Large intestine (tissue), 3 donors: ENCODE results near the gene RGS19. TPM values are rescaled to one million over a fixed set of nuclear protein-coding genes. Genes with fewer than 3 reads are reported as not detected.

Source experiments
- DNase-seq, 2 donors: peaks; one replicate each; pipeline versions ENCODE4 v3.0.0 to v3.0.0-alpha.2; 2013
- H3K27ac ChIP-seq: one replicate; pipeline ENCODE4 v1.5.1; 2013; ENCODE audit warnings: low read length
- H3K27me3 ChIP-seq: 2 replicates; pipeline ENCODE4 v1.6.1; 2013; ENCODE audit warnings: low read length; ENCODE audit not compliant: control insufficient read depth, insufficient read depth
- H3K36me3 ChIP-seq: 2 replicates; pipeline ENCODE4 v1.6.1; 2013; ENCODE audit warnings: low read length; ENCODE audit not compliant: control insufficient read depth, insufficient read depth
- H3K4me1 ChIP-seq: one replicate; pipeline ENCODE4 v1.6.1; 2013; ENCODE audit warnings: low read length; ENCODE audit not compliant: control insufficient read depth, insufficient read depth
- H3K4me3 ChIP-seq: one replicate; pipeline ENCODE4 v1.5.1; 2013; ENCODE audit warnings: low read length
- H3K9me3 ChIP-seq: one replicate; pipeline ENCODE4 v1.6.1; 2013; ENCODE audit warnings: mild to moderate bottlenecking, low read depth, low read length, moderate library complexity; ENCODE audit not compliant: control insufficient read depth
- WGBS: methylation state at CpG from one replicate; pipeline ENCODE4 v1.1.5; 2013; ENCODE audit warnings: low lambda C conversion rate; ENCODE audit not compliant: insufficient coverage; 5-methylcytosine and 5-hydroxymethylcytosine counted together
- polyA plus RNA-seq: library from polyadenylated mRNA; unstranded; fragments of 120-200 nt; gene quantifications from one replicate; pipeline ENCODE4 v1.2.1, GENCODE V29; 2013

Gene RGS19
- polyA plus RNA-seq, 1 donor = 5.9 TPM

- no CpG with 5 or more reads among the region's 14 CpGs for WGBS
Observed at GRCh38 chr20:64044484-64045247, 34.7 kb downstream of the RGS19 start.

DNA sequence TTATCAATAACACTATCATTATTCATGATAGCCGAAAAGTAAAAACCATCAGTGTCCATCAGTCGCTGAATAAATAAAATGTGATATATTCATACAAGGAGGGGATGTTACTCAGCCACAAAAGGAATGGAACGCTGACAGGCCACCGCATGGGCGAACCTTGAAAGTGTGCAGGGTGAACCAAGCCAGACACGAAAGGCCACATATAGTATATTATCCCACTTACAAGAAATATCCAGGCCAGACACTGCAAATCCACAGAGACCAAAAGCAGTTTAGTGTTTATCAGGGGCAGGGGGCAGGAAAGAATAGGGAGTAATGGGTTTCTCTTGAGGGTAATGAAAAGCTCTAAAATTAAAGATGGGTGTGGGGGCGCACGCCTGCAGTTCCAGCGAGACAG lies 35.5 kb downstream of the RGS19 start:
- DNase-seq = no peak
- H3K36me3 ChIP-seq = no peaks in the 10 kb centered on the region
- H3K9me3 ChIP-seq = peaks cover 5% of the 10 kb centered on the region
- no peak overlapping the region for H3K27ac ChIP-seq
- H3K27me3 ChIP-seq = peaks cover 89% of the 10 kb centered on the region
- WGBS = no CpG with 5 or more reads among the region's 9 CpGs
- H3K4me1 ChIP-seq = peaks cover 8% of the 10 kb centered on the region
- H3K4me3 ChIP-seq = no peak overlapping the region

More at GRCh38 chr20:64044484-64045247, 34.7 kb downstream of the RGS19 start:
- peaks cover 4% of the 10 kb centered on the region for H3K4me1 ChIP-seq
- no peak overlapping the region for H3K27ac ChIP-seq
- peaks cover 5% of the 10 kb centered on the region for H3K9me3 ChIP-seq
- no peaks in the 10 kb centered on the region for H3K36me3 ChIP-seq
- DNase-seq = no peak
- H3K27me3 ChIP-seq = peaks cover 83% of the 10 kb centered on the region
- no peak overlapping the region for H3K4me3 ChIP-seq

- Histone ChIP-seq H3K4me3 (no peak overlapping the region), H3K9me3 (peaks cover 4% of the 10 kb centered on the region), H3K4me1 (peaks cover 14% of the 10 kb centered on the region), H3K36me3 (no peaks in the 10 kb centered on the region), H3K27ac (no peak overlapping the region), H3K27me3 (peaks cover 93% of the 10 kb centered on the region)
- no peak for DNase-seq
- no CpG with 5 or more reads among the region's 55 CpGs for WGBS
Observed at GRCh38 chr20:64042054-64042781, 37.1 kb downstream of the RGS19 start.

GRCh38 chr20:64041781-64042053 lies 37.6 kb downstream of the RGS19 start:
- Histone ChIP-seq H3K4me1 (peaks cover 14% of the 10 kb centered on the region), H3K36me3 (no peaks in the 10 kb centered on the region), H3K9me3 (peaks cover 4% of the 10 kb centered on the region), H3K4me3 (no peak overlapping the region), H3K27ac (no peak overlapping the region), H3K27me3 (peaks cover 93% of the 10 kb centered on the region)
- WGBS = no CpG with 5 or more reads among the region's 11 CpGs
- no peak for DNase-seq

GRCh38 chr20:64041040-64041780 lies 38.1 kb downstream of the RGS19 start:
- DNase-seq = no peak
- H3K27ac ChIP-seq = no peak overlapping the region
- WGBS = no CpG with 5 or more reads among the region's 15 CpGs
- H3K4me1 ChIP-seq = peaks cover 18% of the 10 kb centered on the region
- no peaks in the 10 kb centered on the region for H3K36me3 ChIP-seq
- peaks cover 4% of the 10 kb centered on the region for H3K9me3 ChIP-seq
- peaks cover 93% of the 10 kb centered on the region for H3K27me3 ChIP-seq
- H3K4me3 ChIP-seq = no peak overlapping the region

GRCh38 chr20:64040231-64041039 lies 38.9 kb downstream of the RGS19 start:
- Histone ChIP-seq H3K36me3 (peaks cover 3% of the 10 kb centered on the region), H3K4me1 (peaks cover 18% of the 10 kb centered on the region), H3K27ac (no peak overlapping the region), H3K4me3 (no peak overlapping the region), H3K27me3 (peaks cover 93% of the 10 kb centered on the region), H3K9me3 (peaks cover 4% of the 10 kb centered on the region)
- no CpG with 5 or more reads among the region's 12 CpGs for WGBS
- DNase-seq = no peak

DNA sequence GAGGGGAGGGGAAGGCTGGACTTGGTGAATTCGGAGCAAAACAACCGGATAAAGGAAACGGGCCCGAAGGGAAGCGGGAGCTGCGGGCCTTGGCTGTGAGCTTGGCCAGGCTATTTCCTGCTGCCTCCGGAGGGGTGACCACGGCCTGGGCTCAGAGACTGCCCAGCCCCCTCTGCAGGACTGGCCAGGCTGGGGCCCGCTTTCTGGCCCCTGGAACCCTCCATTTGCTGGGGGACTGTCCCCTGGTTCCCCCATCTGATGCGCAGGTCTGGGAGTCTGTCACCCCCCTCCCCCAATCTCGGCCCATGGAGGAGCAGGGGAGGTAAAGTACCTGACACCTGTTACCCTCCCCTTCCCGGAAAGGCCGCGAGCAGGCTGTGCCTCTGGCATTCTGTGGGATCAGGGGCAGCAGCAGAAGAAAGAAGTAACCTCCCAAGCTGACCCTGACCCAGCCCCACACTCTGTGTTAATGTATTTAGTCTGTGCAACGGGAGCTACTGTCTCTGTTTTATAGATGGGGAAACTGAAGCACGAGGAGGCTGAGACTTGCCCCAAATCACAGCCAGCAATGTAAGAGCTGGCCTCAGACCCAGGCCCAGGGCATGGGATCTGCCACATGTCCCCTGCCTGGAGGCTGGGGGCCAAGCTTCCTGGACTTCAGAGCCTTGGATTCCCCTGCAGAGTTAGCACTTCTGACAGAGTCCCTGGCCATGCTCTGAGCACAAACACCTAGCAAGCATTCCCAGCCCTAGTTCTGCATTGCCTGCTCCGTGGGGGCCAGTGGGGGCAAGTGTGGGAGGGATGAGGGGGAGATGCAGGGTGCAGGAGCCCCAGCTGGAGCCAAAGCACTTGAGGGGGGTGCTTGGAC lies 39.8 kb downstream of the RGS19 start:
- peaks cover 90% of the 10 kb centered on the region for H3K27me3 ChIP-seq
- peaks cover 12% of the 10 kb centered on the region for H3K36me3 ChIP-seq
- H3K9me3 ChIP-seq = peaks cover 4% of the 10 kb centered on the region
- H3K27ac ChIP-seq = no peak overlapping the region
- no CpG with 5 or more reads among the region's 17 CpGs for WGBS
- no peak for DNase-seq
- H3K4me1 ChIP-seq = peaks cover 18% of the 10 kb centered on the region
- H3K4me3 ChIP-seq = no peak overlapping the region

DNA sequence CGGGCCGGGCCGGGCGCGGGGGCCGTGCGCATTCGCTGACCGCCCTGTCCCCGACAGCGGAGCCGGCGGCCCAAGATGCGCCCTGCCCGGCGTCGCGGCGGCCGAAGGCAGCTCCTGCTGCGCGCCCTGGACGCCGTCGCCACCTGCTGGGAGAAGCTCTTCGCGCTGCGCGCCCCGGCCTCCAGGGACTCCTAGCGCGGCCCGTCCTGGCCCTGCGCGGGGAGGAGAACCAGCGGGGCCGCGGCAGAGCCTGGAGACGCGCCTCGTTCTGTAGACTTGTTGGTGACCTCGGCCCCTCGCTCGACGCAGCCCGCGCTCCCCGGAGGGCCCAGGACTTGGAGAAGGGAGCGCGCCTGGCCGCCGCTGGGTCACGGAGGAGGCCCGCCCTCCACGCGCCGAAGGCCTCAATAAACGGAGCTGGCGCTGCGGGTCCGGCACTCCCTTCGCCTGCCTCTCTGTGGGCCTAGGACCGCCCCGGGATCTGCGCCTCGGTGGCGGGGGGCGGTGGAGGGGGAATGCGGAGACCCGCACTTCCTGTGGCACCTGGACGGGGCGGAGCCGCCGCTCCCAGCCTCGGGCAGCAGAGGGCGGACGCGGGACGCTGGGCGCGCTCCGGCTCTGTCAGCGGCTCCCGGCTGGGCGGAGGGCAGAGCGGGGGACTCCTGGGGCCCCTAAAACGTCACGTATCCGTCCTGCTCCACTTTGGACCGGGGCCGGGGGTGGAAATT lies 40.6 kb downstream of the RGS19 start:
- Histone ChIP-seq H3K36me3 (peaks cover 20% of the 10 kb centered on the region), H3K27me3 (peaks cover 82% of the 10 kb centered on the region), H3K4me1 (peaks cover 18% of the 10 kb centered on the region), H3K9me3 (peaks cover 7% of the 10 kb centered on the region), H3K4me3 (peak overlapping the region; percentile 35), H3K27ac (no peak overlapping the region)
- WGBS = no CpG with 5 or more reads among the region's 91 CpGs
- DNase-seq = peak; percentile 72 to 80

GRCh38 chr20:64038224-64038564 lies 41.1 kb downstream of the RGS19 start:
- no CpG with 5 or more reads among the region's 30 CpGs for WGBS
- DNase-seq = no peak
- peaks cover 25% of the 10 kb centered on the region for H3K36me3 ChIP-seq
- H3K4me3 ChIP-seq = no peak overlapping the region
- H3K9me3 ChIP-seq = peaks cover 7% of the 10 kb centered on the region
- H3K27me3 ChIP-seq = peaks cover 80% of the 10 kb centered on the region
- H3K27ac ChIP-seq = no peak overlapping the region
- peaks cover 18% of the 10 kb centered on the region for H3K4me1 ChIP-seq
